Stomach (tissue), 4 donors: Measurements from ENCODE around the gene PCSK7.

Experiments
- CTCF ChIP-seq, 7 experiments: fragments of 450-650 bp in 4 of 7; fragments of 200-600 bp in 3 of 7; sonication (generic) in 3 of 7; IDR thresholded peaks; one replicate each; pipeline ENCODE4 v1.5.1; 2016 to 2019; ENCODE audit warnings: antibody characterized with exemption in 7 of 7, control low read depth in 2 of 7, mild to moderate bottlenecking in 1 of 7
- POLR2A ChIP-seq, 4 donors: fragments of 450-650 bp; IDR thresholded peaks; one replicate each; pipeline ENCODE4 v1.6.1; 2016; ENCODE audit warnings: antibody characterized with exemption in 4 of 4, control low read depth in 2 of 4, mild to moderate bottlenecking in 1 of 4, moderate library complexity in 1 of 4

- no peak for TF ChIP-seq POLR2A (IDR thresholded peaks at IDR 0.05)
- no peak for TF ChIP-seq CTCF (IDR thresholded peaks at IDR 0.05)
These were observed 27.5 kb upstream of the PCSK7 start for GRCh38 chr11:117259417-117259816.
